HG03095 (cell line): Measurements from ENCODE around the gene GRAMD1A.
"Not testable (repeated sequence)": the region's sequence is repeated elsewhere in the genome, so short reads cannot be mapped to it uniquely, and the experiment has no call there.

Experiments
- ATAC-seq: cut with Tn5 transposase; IDR thresholded peaks from one replicate; pipeline ENCODE4 v1.9.1; 2021; ENCODE audit warnings: moderate library complexity; ENCODE audit not compliant: unreplicated experiment

GRAMD1A gene

GRCh38 chr19:35015954-35016351, 15.8 kb downstream of the GRAMD1A start:
- ATAC-seq: no peak

- no peak for ATAC-seq
These were observed 17.4 kb downstream of the GRAMD1A start for GRCh38 chr19:35017507-35017906.

- ATAC-seq: no peak
These were observed 18.3 kb downstream of the GRAMD1A start for GRCh38 chr19:35018379-35018778.

GRCh38 chr19:35019144-35019543, 19.0 kb downstream of the GRAMD1A start:
- ATAC-seq: no peak

GRCh38 chr19:35021016-35021415, 20.9 kb downstream of the GRAMD1A start:
- no peak for ATAC-seq

- no peak for ATAC-seq
These were observed 21.5 kb downstream of the GRAMD1A start for GRCh38 chr19:35021596-35021995.

- no peak for ATAC-seq
These were observed 22.3 kb downstream of the GRAMD1A start for GRCh38 chr19:35022460-35022859.

GRCh38 chr19:35023428-35023827, 23.3 kb downstream of the GRAMD1A start:
- no peak for ATAC-seq

GRCh38 chr19:35024095-35024494, 24.0 kb downstream of the GRAMD1A start:
- no peak for ATAC-seq

GRCh38 chr19:35025969-35026368, 25.8 kb downstream of the GRAMD1A start:
- ATAC-seq: no peak

- no peak for ATAC-seq
These were observed 26.3 kb downstream of the GRAMD1A start for GRCh38 chr19:35026418-35026817.

- no peak for ATAC-seq
These were observed 26.9 kb downstream of the GRAMD1A start for GRCh38 chr19:35027009-35027408.

GRCh38 chr19:35027851-35028599, 27.9 kb downstream of the GRAMD1A start:
- ATAC-seq: no peak

- not testable (repeated sequence) for ATAC-seq
These were observed 28.4 kb downstream of the GRAMD1A start for GRCh38 chr19:35028600-35028885.

- not testable (repeated sequence) for ATAC-seq
These were observed 29.2 kb downstream of the GRAMD1A start for GRCh38 chr19:35029275-35029736.

GRCh38 chr19:35029737-35030256, 29.7 kb downstream of the GRAMD1A start:
- no peak for ATAC-seq

- no peak for ATAC-seq
These were observed 30.3 kb downstream of the GRAMD1A start, which contains the start of gene SCN1B for GRCh38 chr19:35030257-35031071. Gene SCN1B (plus strand): TSS chr19:35030470. CDS start chr19:35030821, 351 bp downstream.

- no peak for ATAC-seq
These were observed 31.2 kb downstream of the GRAMD1A start for GRCh38 chr19:35031072-35031881.

GRCh38 chr19:35032356-35032865, 32.3 kb downstream of the GRAMD1A start:
- ATAC-seq: no peak

- ATAC-seq: no peak
These were observed 33.2 kb downstream of the GRAMD1A start for GRCh38 chr19:35033067-35034004.
